ENCODE measurements around the gene TNFAIP8. TPM values are rescaled to one million over a fixed set of nuclear protein-coding genes. Genes with fewer than 3 reads are reported as not detected.

Gene TNFAIP8
- total and polyA plus RNA-seq, 9 of the 15 experiments (the other 6 are each of a cell fraction or from before 2014, with no cell fraction given): 29.9 to 52.2 (median 44.8) TPM

DNA sequence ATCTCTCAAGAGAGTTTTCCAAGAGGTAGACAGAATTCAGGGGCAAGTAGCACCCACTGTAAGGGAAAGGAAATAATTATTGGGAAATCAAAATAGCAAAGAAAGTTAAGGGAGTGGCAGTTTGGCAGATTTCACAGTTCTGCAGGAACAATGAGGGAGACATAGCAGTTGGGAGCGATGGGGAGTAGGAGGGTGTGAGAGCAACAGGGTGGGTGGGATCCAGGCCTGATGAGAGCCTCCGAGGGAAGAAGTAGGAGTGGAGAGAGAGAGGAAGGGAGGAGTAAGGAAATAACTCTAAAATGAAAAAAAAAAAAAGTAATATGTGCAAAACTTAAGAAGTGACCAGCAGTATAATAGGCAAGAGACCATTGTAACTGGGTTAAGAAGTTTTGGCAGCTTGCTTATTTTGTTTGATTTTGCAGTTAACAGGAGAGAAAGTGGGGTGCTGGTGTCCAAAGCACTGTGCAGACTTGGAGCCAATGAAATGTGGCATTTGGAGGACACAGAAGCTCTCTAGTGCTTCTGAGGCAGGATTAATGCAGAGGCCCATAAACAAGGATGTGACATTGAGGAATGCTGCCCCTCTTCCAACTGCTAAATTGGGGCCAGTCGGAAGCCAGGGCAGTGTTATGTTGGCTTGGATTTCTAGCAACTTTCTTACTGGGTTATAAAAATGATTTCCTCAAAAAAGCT is 10.2 kb downstream of the TNFAIP8 start:
- intact Hi-C loops (cut with micrococcal nuclease) (no loop called here), in situ Hi-C loops (cut with MboI) (no loop called here)
- CTCF ChIA-PET (ENCODE audit: low intra/inter-chr PET ratio): no interaction called here
- no peaks in the 10 kb centered on the region for H3K27me3 ChIP-seq (ENCODE audit: control insufficient read depth in 2 of 2, insufficient read depth in 2 of 2, low read length in 2 of 2)
- WGBS (ENCODE audit: insufficient coverage, low coverage, missing lambda C conversion rate): 55% methylated on average over 2 of the region's 3 CpGs
- no peak for FAIRE-seq
- H3K36me3 ChIP-seq (ENCODE audit: control insufficient read depth, insufficient read depth, low read length): no peaks in the 10 kb centered on the region; the same call in 2 of the 3 replicates
- no peak overlapping the region for H3K9ac ChIP-seq (ENCODE audit: insufficient read depth in 1 of 2, low read depth in 2 of 2, low read length in 2 of 2)
- H2AFZ ChIP-seq (ENCODE audit: low read depth, low read length): no peak overlapping the region
- peaks cover 0 to 32% of the 10 kb centered on the region in 2 experiments; a peak in 3 of 5 replicates for H3K4me1 ChIP-seq (replicated peaks in 1 of 2; ENCODE audit: control insufficient read depth in 2 of 2, insufficient read depth in 2 of 2, low read length in 2 of 2)
- H3K4me3 ChIP-seq: no peak overlapping the region
- peaks cover 3% of the 10 kb centered on the region for H3K9me1 ChIP-seq (ENCODE audit: control insufficient read depth, insufficient read depth, low read length)
- DNase-seq (ENCODE audit: extremely low read depth in 1 of 4, low spot score in 3 of 4): no peak
- no peak overlapping the region for H3K27ac ChIP-seq (ENCODE audit: extremely low read depth, low read depth, low read length)
- BruUV-seq (replicated peaks): no TSS peak
- ATAC-seq: no peak
- peaks cover 49% of the 10 kb centered on the region for H3K79me2 ChIP-seq (ENCODE audit: control insufficient read depth, insufficient read depth, low read length)
- no peak overlapping the region for H3K4me2 ChIP-seq (ENCODE audit: insufficient read depth, low read length)
- no peaks in the 10 kb centered on the region for H4K20me1 ChIP-seq (replicated peaks; ENCODE audit: control insufficient read depth, insufficient read depth, low read length)
- TF ChIP-seq KDM2B (CRISPR knock-in tag; IDR thresholded peaks at IDR 0.05): no peak
- TF ChIP-seq CBX3 (IDR thresholded peaks at IDR 0.05; ENCODE audit: borderline replicate concordance in 1 of 2, low read length in 2 of 2): no peak
- no peak for TF ChIP-seq ZNF75A (CRISPR knock-in tag; IDR thresholded peaks at IDR 0.05)
- no peak for TF ChIP-seq TRIM24 (IDR thresholded peaks at IDR 0.05)
- no peak for TF ChIP-seq BCOR (IDR thresholded peaks at IDR 0.05)
- TF ChIP-seq ZNF282 (CRISPR knock-in tag; IDR thresholded peaks at IDR 0.05): no peak
- H3K9me3 ChIP-seq (replicated peaks; ENCODE audit: control insufficient read depth, insufficient read depth, low read depth, low read length): no peaks in the 10 kb centered on the region
- POLR2A ChIA-PET: interaction anchor here (0.6 to 1.4 kb wide), 7 partner anchors 8 to 422 kb away, joined by 3 to 4 read pairs (median 4); no protein-coding TSS in a partner anchor

DNA sequence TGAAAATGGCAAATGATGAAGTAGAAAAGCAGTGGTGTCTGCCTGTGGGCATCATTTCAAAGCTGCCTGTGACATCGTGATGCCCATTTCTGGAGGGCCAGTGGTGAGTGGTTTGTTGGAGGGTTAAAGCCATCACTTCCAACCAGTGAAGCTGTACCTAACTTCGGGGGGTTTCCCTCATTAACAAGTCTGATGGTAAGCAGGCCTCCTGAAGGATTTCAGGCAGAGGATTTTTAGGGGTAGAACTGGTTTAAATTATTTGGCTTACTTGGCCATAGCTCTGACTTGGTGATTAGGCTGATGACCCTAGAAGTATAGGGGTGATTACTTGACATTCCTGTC is 10.7 kb downstream of the TNFAIP8 start:
- in situ Hi-C loops (cut with MboI) (no loop called here), intact Hi-C loops (cut with micrococcal nuclease) (no loop called here)
- H2AFZ ChIP-seq (ENCODE audit: low read depth, low read length): no peak overlapping the region
- no peaks in the 10 kb centered on the region for H3K9me3 ChIP-seq (replicated peaks; ENCODE audit: control insufficient read depth, insufficient read depth, low read depth, low read length)
- CTCF ChIA-PET (ENCODE audit: low intra/inter-chr PET ratio): no interaction called here
- no TSS peak for BruUV-seq (replicated peaks)
- H3K27me3 ChIP-seq (ENCODE audit: control insufficient read depth in 2 of 2, insufficient read depth in 2 of 2, low read length in 2 of 2): no peaks in the 10 kb centered on the region
- no peak overlapping the region for H3K27ac ChIP-seq (ENCODE audit: extremely low read depth, low read depth, low read length)
- no peak for FAIRE-seq
- H3K9me1 ChIP-seq (ENCODE audit: control insufficient read depth, insufficient read depth, low read length): peaks cover 2% of the 10 kb centered on the region
- H3K79me2 ChIP-seq (ENCODE audit: control insufficient read depth, insufficient read depth, low read length): peaks cover 48% of the 10 kb centered on the region; the same call in 2 of the 3 replicates
- H3K4me3 ChIP-seq: no peak overlapping the region
- POLR2A ChIA-PET: interaction anchor here (0.7 to 1.4 kb wide), 5 partner anchors 8 to 423 kb away, joined by 3 to 4 read pairs (median 4); no protein-coding TSS in a partner anchor
- TF ChIP-seq RAD21 (CRISPR knock-in tag; conservative IDR thresholded peaks at IDR 0.05 in 1 of 2, IDR thresholded peaks at IDR 0.05 in 1 of 2) (no peak), ZNF764 (CRISPR knock-in tag; IDR thresholded peaks at IDR 0.05; ENCODE audit: low read depth) (no peak), ZNF586 (CRISPR knock-in tag; conservative IDR thresholded peaks at IDR 0.05) (no peak), ESRRA (IDR thresholded peaks at IDR 0.05; ENCODE audit: borderline replicate concordance, low read depth) (no peak), ZBTB7A (IDR thresholded peaks at IDR 0.05; ENCODE audit: borderline replicate concordance, control insufficient read depth, low read depth, low read length) (no peak), ZNF121 (CRISPR knock-in tag; conservative IDR thresholded peaks at IDR 0.05) (no peak)
- TF ChIP-seq, protein P1, sequence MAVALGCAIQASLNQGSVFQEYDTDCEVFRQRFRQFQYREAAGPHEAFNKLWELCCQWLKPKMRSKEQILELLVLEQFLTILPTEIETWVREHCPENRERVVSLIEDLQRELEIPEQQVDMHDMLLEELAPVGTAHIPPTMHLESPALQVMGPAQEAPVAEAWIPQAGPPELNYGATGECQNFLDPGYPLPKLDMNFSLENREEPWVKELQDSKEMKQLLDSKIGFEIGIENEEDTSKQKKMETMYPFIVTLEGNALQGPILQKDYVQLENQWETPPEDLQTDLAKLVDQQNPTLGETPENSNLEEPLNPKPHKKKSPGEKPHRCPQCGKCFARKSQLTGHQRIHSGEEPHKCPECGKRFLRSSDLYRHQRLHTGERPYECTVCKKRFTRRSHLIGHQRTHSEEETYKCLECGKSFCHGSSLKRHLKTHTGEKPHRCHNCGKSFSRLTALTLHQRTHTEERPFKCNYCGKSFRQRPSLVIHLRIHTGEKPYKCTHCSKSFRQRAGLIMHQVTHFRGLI (CRISPR knock-in tag; IDR thresholded peaks at IDR 0.05): no peak
- TF ChIP-seq, protein P2, sequence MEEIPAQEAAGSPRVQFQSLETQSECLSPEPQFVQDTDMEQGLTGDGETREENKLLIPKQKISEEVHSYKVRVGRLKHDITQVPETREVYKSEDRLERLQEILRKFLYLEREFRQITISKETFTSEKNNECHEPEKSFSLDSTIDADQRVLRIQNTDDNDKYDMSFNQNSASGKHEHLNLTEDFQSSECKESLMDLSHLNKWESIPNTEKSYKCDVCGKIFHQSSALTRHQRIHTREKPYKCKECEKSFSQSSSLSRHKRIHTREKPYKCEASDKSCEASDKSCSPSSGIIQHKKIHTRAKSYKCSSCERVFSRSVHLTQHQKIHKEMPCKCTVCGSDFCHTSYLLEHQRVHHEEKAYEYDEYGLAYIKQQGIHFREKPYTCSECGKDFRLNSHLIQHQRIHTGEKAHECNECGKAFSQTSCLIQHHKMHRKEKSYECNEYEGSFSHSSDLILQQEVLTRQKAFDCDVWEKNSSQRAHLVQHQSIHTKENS (CRISPR knock-in tag; IDR thresholded peaks at IDR 0.05): no peak
- no peaks in the 10 kb centered on the region for H4K20me1 ChIP-seq (replicated peaks; ENCODE audit: control insufficient read depth, insufficient read depth, low read length)
- 73% methylated on average over 2 of the region's 2 CpGs for WGBS (ENCODE audit: insufficient coverage, low coverage, missing lambda C conversion rate)
- peaks cover 0 to 30% of the 10 kb centered on the region in 2 experiments; a peak in 3 of 5 replicates for H3K4me1 ChIP-seq (replicated peaks in 1 of 2; ENCODE audit: control insufficient read depth in 2 of 2, insufficient read depth in 2 of 2, low read length in 2 of 2)
- H3K9ac ChIP-seq (ENCODE audit: insufficient read depth in 1 of 2, low read depth in 2 of 2, low read length in 2 of 2): no peak overlapping the region
- H3K4me2 ChIP-seq (ENCODE audit: insufficient read depth, low read length): no peak overlapping the region
- ATAC-seq: no peak
- no peak for DNase-seq (ENCODE audit: extremely low read depth in 1 of 4, low spot score in 3 of 4)
- no peaks in the 10 kb centered on the region; the same call in 2 of the 3 replicates for H3K36me3 ChIP-seq (ENCODE audit: control insufficient read depth, insufficient read depth, low read length)
